Esophagus muscularis mucosa (tissue), 4 donors: ENCODE data around the gene LILRB2. TPM values are rescaled to one million over a fixed set of nuclear protein-coding genes. Genes with fewer than 3 reads are reported as not detected.
A peak's percentile ranks its signal among the peaks of the same experiment; 100 is the strongest.
"Not testable (repeated sequence)": the region's sequence is repeated elsewhere in the genome, so short reads cannot be mapped to it uniquely, and the experiment has no call there.

Experiments used
- DNase-seq: peaks from one replicate; pipeline ENCODE4 v3.0.0-alpha.2; 2017; ENCODE audit errors: extremely low spot score
- H3K27ac ChIP-seq, 4 donors: fragments of 200-600 bp; sonication (generic); replicated peaks in 1 of 4; 1 replicate in 3 of 4; 2 replicates in 1 of 4; pipeline ENCODE4 v1.5.1; 2016 to 2019; ENCODE audit warnings: mild to moderate bottlenecking in 1 of 4
- H3K27me3 ChIP-seq, 4 donors: fragments of 200-600 bp; sonication (generic); one replicate each; pipeline versions ENCODE4 v1.5.1 to v1.6.0; 2016 to 2019
- H3K36me3 ChIP-seq, 4 donors: fragments of 200-600 bp; sonication (generic); one replicate each; pipeline ENCODE4 v1.5.1; 2016 to 2019
- H3K4me1 ChIP-seq, 4 donors: fragments of 200-600 bp; sonication (generic); one replicate each; pipeline ENCODE4 v1.5.1; 2016 to 2019
- H3K4me3 ChIP-seq, 4 donors: fragments of 200-600 bp; sonication (generic); 1 replicate in 2 of 4; 2 replicates in 2 of 4; pipeline ENCODE4 v1.5.1; 2016 to 2019; ENCODE audit warnings: mild to moderate bottlenecking in 4 of 4, moderate library complexity in 1 of 4
- H3K9me3 ChIP-seq, 4 donors: fragments of 200-600 bp; sonication (generic); 1 replicate in 3 of 4; 2 replicates in 1 of 4; pipeline ENCODE4 v1.5.1; 2016 to 2019
- EP300 ChIP-seq: sonication (generic); formaldehyde crosslinking; IDR thresholded peaks from one replicate; pipeline ENCODE4 v1.6.1; 2017; ENCODE audit warnings: antibody characterized with exemption
- POLR2A ChIP-seq: fragments of 450-650 bp; IDR thresholded peaks from one replicate; pipeline ENCODE4 v1.6.1; 2017; ENCODE audit warnings: antibody characterized with exemption, moderate library complexity, mild to moderate bottlenecking, low read depth
- POLR2AphosphoS5 ChIP-seq, 2 donors: sonication (generic); formaldehyde crosslinking; IDR thresholded peaks; one replicate each; pipeline ENCODE4 v1.6.1; 2017; ENCODE audit warnings: antibody characterized with exemption in 2 of 2
- WGBS: methylation state at CpG from one replicate; pipeline ENCODE4 v1.1.5; 2018; 5-methylcytosine and 5-hydroxymethylcytosine counted together
- intact Hi-C: fragments of 100-400 bp; cut with DNase I; formaldehyde crosslinking; loops from one replicate; pipeline ENCODE4 v1.15.1; 2023
- total RNA-seq, 4 donors: library from RNA; depleted of rRNA; stranded (reverse); fragments of >200 nt; gene quantifications; one replicate each; pipeline versions ENCODE4 v1.1.0 to v1.2.1, GENCODE V29; 2016
- TF ChIP-seq, protein P1 (sequence below), 3 experiments: fragments of 200-600 bp in 2 of 3; fragments of 450-650 bp in 1 of 3; sonication (generic) in 2 of 3; IDR thresholded peaks; one replicate each; pipeline ENCODE4 v1.5.1; 2017 to 2019; ENCODE audit warnings: antibody characterized with exemption in 3 of 3, mild to moderate bottlenecking in 2 of 3, moderate library complexity in 1 of 3

The LILRB2 gene
- total RNA-seq, 4 donors from 2014 or later = 2.1 to 5.6 (median 2.6) TPM

GRCh38 chr19:54273821-54274220 is 7.1 kb downstream of the LILRB2 start:
- 73% methylated on average over 3 of the region's 3 CpGs for WGBS
- Histone ChIP-seq H3K27ac (no peak overlapping the region), H3K4me3 (no peak overlapping the region), H3K9me3 (no peaks in the 10 kb centered on the region), H3K4me1 (no peaks in the 10 kb centered on the region), H3K36me3 (no peaks in the 10 kb centered on the region), H3K27me3 (peaks cover 0 to 62% (median 0%) of the 10 kb centered on the region in 4 donors)
- intact Hi-C loops = no loop called here
- no peak for DNase-seq
- TF ChIP-seq EP300 (no peak), POLR2A (no peak), POLR2AphosphoS5 (IDR thresholded peaks at IDR 0.05) (no peak)
- TF ChIP-seq, protein P1, sequence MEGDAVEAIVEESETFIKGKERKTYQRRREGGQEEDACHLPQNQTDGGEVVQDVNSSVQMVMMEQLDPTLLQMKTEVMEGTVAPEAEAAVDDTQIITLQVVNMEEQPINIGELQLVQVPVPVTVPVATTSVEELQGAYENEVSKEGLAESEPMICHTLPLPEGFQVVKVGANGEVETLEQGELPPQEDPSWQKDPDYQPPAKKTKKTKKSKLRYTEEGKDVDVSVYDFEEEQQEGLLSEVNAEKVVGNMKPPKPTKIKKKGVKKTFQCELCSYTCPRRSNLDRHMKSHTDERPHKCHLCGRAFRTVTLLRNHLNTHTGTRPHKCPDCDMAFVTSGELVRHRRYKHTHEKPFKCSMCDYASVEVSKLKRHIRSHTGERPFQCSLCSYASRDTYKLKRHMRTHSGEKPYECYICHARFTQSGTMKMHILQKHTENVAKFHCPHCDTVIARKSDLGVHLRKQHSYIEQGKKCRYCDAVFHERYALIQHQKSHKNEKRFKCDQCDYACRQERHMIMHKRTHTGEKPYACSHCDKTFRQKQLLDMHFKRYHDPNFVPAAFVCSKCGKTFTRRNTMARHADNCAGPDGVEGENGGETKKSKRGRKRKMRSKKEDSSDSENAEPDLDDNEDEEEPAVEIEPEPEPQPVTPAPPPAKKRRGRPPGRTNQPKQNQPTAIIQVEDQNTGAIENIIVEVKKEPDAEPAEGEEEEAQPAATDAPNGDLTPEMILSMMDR (IDR thresholded peaks at IDR 0.05) = no peak

- H3K36me3 ChIP-seq, DNase-seq, H3K4me3 ChIP-seq, intact Hi-C loops, H3K9me3 ChIP-seq, H3K4me1 ChIP-seq, H3K27ac ChIP-seq: not testable (repeated sequence)
- H3K27me3 ChIP-seq = peaks cover 0 to 48% (median 0%) of the 10 kb centered on the region in 4 donors
- 45% methylated on average over 5 of the region's 5 CpGs for WGBS
These were observed 8.7 kb downstream of the LILRB2 start for GRCh38 chr19:54272181-54272580.

DNA sequence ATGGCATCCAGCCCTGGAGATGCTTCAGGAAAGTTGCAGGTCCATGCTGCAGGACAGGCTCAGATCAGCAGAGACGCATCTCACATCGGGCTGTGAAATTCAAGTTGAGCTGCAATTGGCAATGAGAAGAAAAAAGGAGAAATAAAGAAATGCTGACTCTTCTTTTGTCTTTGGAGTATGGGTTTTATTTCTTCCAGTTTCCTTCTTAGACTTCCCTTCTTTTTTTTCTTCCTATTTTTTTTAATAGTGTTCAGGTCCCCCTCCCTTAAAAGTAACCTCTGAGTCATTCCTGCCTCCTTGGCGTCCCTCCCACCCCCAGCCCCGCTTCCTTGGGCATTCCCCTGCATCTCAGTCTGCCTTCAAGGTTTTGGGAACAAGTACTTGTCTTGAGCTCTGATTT is 9.3 kb downstream of the LILRB2 start:
- intact Hi-C loops, H3K36me3 ChIP-seq, DNase-seq, H3K27ac ChIP-seq, H3K9me3 ChIP-seq, H3K4me3 ChIP-seq, H3K4me1 ChIP-seq: not testable (repeated sequence)
- peaks cover 0 to 44% (median 0%) of the 10 kb centered on the region in 4 donors for H3K27me3 ChIP-seq
- WGBS = 54% methylated on average over 4 of the region's 4 CpGs

GRCh38 chr19:54271106-54271505 is 9.8 kb downstream of the LILRB2 start:
- Histone ChIP-seq H3K27me3 (peaks cover 0 to 46% (median 0%) of the 10 kb centered on the region in 4 donors), H3K36me3 (no peaks in the 10 kb centered on the region), H3K4me3 (no peak overlapping the region), H3K4me1 (no peaks in the 10 kb centered on the region), H3K27ac (no peak overlapping the region), H3K9me3 (no peaks in the 10 kb centered on the region)
- TF ChIP-seq EP300 = no peak
- peak in 1 of 2 donors; percentile 22 for TF ChIP-seq POLR2AphosphoS5 (IDR thresholded peaks at IDR 0.05)
- 56% methylated on average over 8 of the region's 8 CpGs for WGBS
- intact Hi-C loops = no loop called here
- DNase-seq = no peak

- DNase-seq = no peak
- TF ChIP-seq POLR2AphosphoS5 (IDR thresholded peaks at IDR 0.05) (no peak), POLR2A (no peak), EP300 (no peak)
- TF ChIP-seq, protein P1 (IDR thresholded peaks at IDR 0.05) = no peak
- 65% methylated on average over 2 of the region's 2 CpGs for WGBS
- H3K27me3 ChIP-seq = peaks cover 0 to 48% (median 0%) of the 10 kb centered on the region in 4 donors
- H3K36me3 ChIP-seq = no peaks in the 10 kb centered on the region
- H3K4me1 ChIP-seq = no peaks in the 10 kb centered on the region
- no peak overlapping the region for H3K4me3 ChIP-seq
- H3K9me3 ChIP-seq = no peaks in the 10 kb centered on the region
- intact Hi-C loops = no loop called here
- H3K27ac ChIP-seq = no peak overlapping the region
These were observed 12.0 kb downstream of the LILRB2 start for GRCh38 chr19:54268936-54269335.

DNA sequence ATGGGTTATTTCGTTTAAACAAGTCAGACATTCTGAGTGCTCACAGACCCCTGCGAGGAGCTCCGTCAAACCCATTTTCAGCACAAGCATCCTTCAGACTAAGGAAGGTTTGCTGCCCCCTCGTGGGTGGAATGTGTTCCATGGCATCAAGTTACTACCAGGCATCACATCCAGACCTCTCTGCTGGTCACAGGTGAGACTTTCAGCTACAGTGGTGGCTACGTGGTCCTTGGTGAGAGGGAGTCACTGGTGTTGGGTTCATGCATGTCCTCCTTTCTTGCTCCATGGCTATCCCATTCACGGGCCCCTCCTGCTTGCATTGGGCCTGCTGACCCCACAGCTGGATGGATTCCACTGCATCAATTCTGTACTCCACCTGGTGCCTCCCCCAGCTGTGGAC is 14.8 kb downstream of the LILRB2 start:
- no peaks in the 10 kb centered on the region for H3K36me3 ChIP-seq
- intact Hi-C loops = no loop called here
- WGBS = 7% methylated on average over 6 of the region's 6 CpGs
- TF ChIP-seq, protein P1 (IDR thresholded peaks at IDR 0.05) = peak; percentile 53 to 69 (median 56)
- TF ChIP-seq POLR2AphosphoS5 (IDR thresholded peaks at IDR 0.05) = no peak
- H3K9me3 ChIP-seq = no peaks in the 10 kb centered on the region
- DNase-seq = no peak
- no peak overlapping the region for H3K4me3 ChIP-seq
- H3K27ac ChIP-seq = no peak overlapping the region
- no peaks in the 10 kb centered on the region for H3K4me1 ChIP-seq
- peaks cover 0 to 32% (median 0%) of the 10 kb centered on the region in 4 donors for H3K27me3 ChIP-seq
